GM23338 (cell line): ENCODE measurements around the gene MXRA8. TPM values are rescaled to one million over a fixed set of nuclear protein-coding genes. Genes with fewer than 3 reads are reported as not detected.

Experiments used
- ATAC-seq: fragments of 200-7000 bp; cut with Tn5 transposase; 3 replicates; pipeline ENCODE4 v1.9.1; 2020
- DNase-seq: peaks from one replicate; pipeline ENCODE4 v3.0.0-alpha.2; 2015; ENCODE audit warnings: low spot score
- H2AFZ ChIP-seq: fragments of 200-600 bp; sonication (generic); 2 replicates; pipeline ENCODE4 v1.8.0; 2016; ENCODE audit warnings: antibody characterized with exemption, mild to moderate bottlenecking, moderate library complexity
- H3F3A ChIP-seq: fragments of 200-600 bp; sonication (generic); replicated peaks from 2 replicates; pipeline ENCODE4 v1.8.0; 2017; ENCODE audit warnings: antibody characterized with exemption, mixed run types, low read depth
- H3K27ac ChIP-seq: fragments of 200-600 bp; sonication (generic); 2 replicates; pipeline ENCODE4 v1.6.1; 2016; ENCODE audit warnings: low read depth
- H3K27me3 ChIP-seq: fragments of 200-600 bp; sonication (generic); 2 replicates; pipeline ENCODE4 v1.8.0; 2016; ENCODE audit warnings: mild to moderate bottlenecking, mixed run types, moderate library complexity; ENCODE audit not compliant: insufficient read depth
- H3K36me3 ChIP-seq: fragments of 200-600 bp; sonication (generic); 2 replicates; pipeline ENCODE4 v1.8.0; 2016; ENCODE audit warnings: mild to moderate bottlenecking; ENCODE audit not compliant: insufficient read depth
- H3K4me1 ChIP-seq: fragments of 200-600 bp; sonication (generic); 2 replicates; pipeline ENCODE4 v1.8.0; 2016; ENCODE audit warnings: mild to moderate bottlenecking, moderate library complexity; ENCODE audit not compliant: insufficient read depth
- H3K4me2 ChIP-seq: fragments of 200-600 bp; sonication (generic); 2 replicates; pipeline ENCODE4 v1.7.1; 2017; ENCODE audit warnings: mixed run types
- H3K4me3 ChIP-seq: fragments of 200-600 bp; sonication (generic); 2 replicates; pipeline ENCODE4 v1.6.1; 2016; ENCODE audit warnings: mixed run types
- H3K79me2 ChIP-seq: fragments of 200-600 bp; sonication (generic); replicated peaks from 2 replicates; pipeline ENCODE4 v1.8.0; 2017; ENCODE audit warnings: mild to moderate bottlenecking; ENCODE audit not compliant: insufficient read depth
- H3K9me2 ChIP-seq: fragments of 200-600 bp; sonication (generic); 2 replicates; pipeline ENCODE4 v1.8.0; 2017; ENCODE audit not compliant: insufficient read depth
- H4K20me1 ChIP-seq: fragments of 200-600 bp; sonication (generic); replicated peaks from 2 replicates; pipeline ENCODE4 v1.8.0; 2017; ENCODE audit warnings: mild to moderate bottlenecking; ENCODE audit not compliant: insufficient read depth
- H3K27ac Mint-ChIP-seq: 2 replicates; pipeline ENCODE4 v1.8.0; 2020; ENCODE audit warnings: inconsistent platforms, mild to moderate bottlenecking, moderate library complexity, mixed read lengths
- H3K27me3 Mint-ChIP-seq: 3 replicates; pipeline ENCODE4 v1.8.0; 2022; ENCODE audit warnings: low read depth, mild to moderate bottlenecking, moderate library complexity, mixed read lengths, inconsistent platforms; ENCODE audit not compliant: insufficient read depth, poor library complexity
- H3K36me3 Mint-ChIP-seq: 3 replicates; pipeline ENCODE4 v1.8.0; 2021; ENCODE audit warnings: low read depth, mild to moderate bottlenecking, inconsistent platforms, moderate library complexity, mixed read lengths
- H3K4me1 Mint-ChIP-seq: 3 replicates; pipeline ENCODE4 v1.8.0; 2020; ENCODE audit warnings: mild to moderate bottlenecking, inconsistent platforms, mixed read lengths
- H3K4me3 Mint-ChIP-seq: 3 replicates; pipeline ENCODE4 v1.8.0; 2021; ENCODE audit warnings: moderate library complexity, mild to moderate bottlenecking, inconsistent platforms, mixed read lengths
- H3K9me3 Mint-ChIP-seq: 3 replicates; pipeline ENCODE4 v1.8.0; 2020; ENCODE audit warnings: moderate library complexity, mild to moderate bottlenecking, inconsistent platforms, mixed read lengths
- CTCF ChIP-seq, 2 experiments: fragments of 200-600 bp in 1 of 2; sonication (generic) in 1 of 2; conservative IDR thresholded peaks; 2 replicates each; pipeline versions ENCODE4 v1.5.1 to v1.6.1; 2016 to 2017; ENCODE audit warnings: antibody characterized with exemption in 2 of 2, low read depth in 2 of 2, mild to moderate bottlenecking in 2 of 2, moderate library complexity in 1 of 2
- EZH2 ChIP-seq: fragments of 200-600 bp; sonication (generic); IDR thresholded peaks from one replicate; pipeline ENCODE4 v1.8.0; 2017; ENCODE audit warnings: antibody characterized with exemption, mild to moderate bottlenecking, low read depth; ENCODE audit not compliant: unreplicated experiment
- EZH2phosphoT487 ChIP-seq: fragments of 200-600 bp; sonication (generic); IDR thresholded peaks from one replicate; pipeline ENCODE4 v1.8.1; 2018; ENCODE audit warnings: antibody characterized with exemption; ENCODE audit not compliant: unreplicated experiment
- JUNB ChIP-seq: IDR thresholded peaks from one replicate; pipeline ENCODE4 v1.6.1; 2016; ENCODE audit warnings: antibody characterized with exemption; ENCODE audit not compliant: unreplicated experiment
- NANOG ChIP-seq: IDR thresholded peaks from 2 replicates; pipeline ENCODE4 v1.6.1; 2016; ENCODE audit warnings: antibody characterized with exemption, borderline replicate concordance
- STAT1 ChIP-seq: IDR thresholded peaks from one replicate; pipeline ENCODE4 v1.6.1; 2016; ENCODE audit warnings: antibody characterized with exemption; ENCODE audit not compliant: unreplicated experiment
- ZNF114 ChIP-seq: fragments of 250-450 bp; sonication (Bioruptor Pico); IDR thresholded peaks from 2 replicates; pipeline ENCODE4 v1.5.0; 2020; ENCODE audit warnings: mild to moderate bottlenecking, moderate library complexity
- ZNF462 ChIP-seq: fragments of 250-450 bp; sonication (Bioruptor Pico); IDR thresholded peaks from 2 replicates; pipeline ENCODE4 v1.5.0; 2020; ENCODE audit warnings: mild to moderate bottlenecking, moderate library complexity
- polyA plus RNA-seq: library from polyadenylated mRNA; unstranded; fragments of >200 nt; fragmentation: Nextera tagmentation; extraction: Ambion mirVana; gene quantifications from 2 replicates; pipeline ENCODE4 v1.2.1, GENCODE V29; 2016
- total RNA-seq: library from RNA; depleted of rRNA; stranded (reverse); fragments of >200 nt; shearing (Covaris generic); gene quantifications from 2 replicates; pipeline ENCODE4 v1.2.3, GENCODE V29; 2014
- TF ChIP-seq, protein P1 (sequence below): IDR thresholded peaks from 2 replicates; pipeline ENCODE4 v1.6.1; 2016; ENCODE audit warnings: antibody characterized with exemption

The MXRA8 gene
- total and polyA plus RNA-seq, 2 experiments from 2014 or later: 9.1 to 17.2 TPM

DNA sequence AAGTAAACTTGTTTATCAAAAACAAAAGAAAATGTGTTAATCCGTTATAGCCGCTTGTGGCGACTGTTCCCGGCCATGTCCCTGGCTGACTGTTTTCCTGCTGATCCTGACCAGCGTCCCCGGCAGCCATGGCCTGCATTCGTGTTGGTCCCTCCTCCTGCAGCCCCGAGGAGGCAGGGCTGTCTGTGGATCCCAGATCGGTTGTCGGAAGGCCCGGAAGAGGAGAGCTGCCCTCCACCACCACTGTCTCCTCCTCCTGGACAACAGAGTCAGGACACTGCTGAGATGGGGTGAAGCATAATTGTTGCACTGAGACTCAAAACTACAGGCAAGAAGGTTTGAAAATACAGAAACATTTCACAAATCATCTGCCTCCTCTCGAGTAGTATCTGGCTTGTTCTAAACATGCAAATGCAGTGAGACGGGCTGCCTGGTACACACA is 3.6 kb upstream of the MXRA8 start:
- no peaks in the 10 kb centered on the region; the same call in 2 of the 3 replicates for H3K9me3 Mint-ChIP-seq
- no peaks in the 10 kb centered on the region for H3K27me3 ChIP-seq
- no peaks in the 10 kb centered on the region for H4K20me1 ChIP-seq
- H3K27ac Mint-ChIP-seq: peak overlapping the region; percentile 76
- H3K27me3 Mint-ChIP-seq: peaks cover 16% of the 10 kb centered on the region
- TF ChIP-seq JUNB (no peak), CTCF (conservative IDR thresholded peaks at IDR 0.05; ENCODE audit: low read depth in 2 of 2) (0 out of 4 replicates have a peak, but pooled peaks of 1 of the 2 experiments have one; percentile 8)
- peak overlapping the region; percentile 8; the same call in 1 of the 2 replicates for H3K4me2 ChIP-seq
- peak overlapping the region; percentile 43; the same call in 1 of the 2 replicates for H2AFZ ChIP-seq
- H3K36me3 ChIP-seq: no peaks in the 10 kb centered on the region
- H3K4me3 Mint-ChIP-seq: 0 out of 3 replicates have a peak overlapping the region, but pooled peaks have one; percentile 23
- peaks cover 22% of the 10 kb centered on the region for H3K4me1 ChIP-seq
- no peak overlapping the region for H3K4me3 ChIP-seq
- no peaks in the 10 kb centered on the region for H3K36me3 Mint-ChIP-seq
- H3F3A ChIP-seq: peaks cover 28% of the 10 kb centered on the region; the same call in 1 of the 2 replicates
- H3K27ac ChIP-seq: no peak overlapping the region; the same call in 1 of the 2 replicates
- H3K79me2 ChIP-seq: no peaks in the 10 kb centered on the region
- H3K4me1 Mint-ChIP-seq: peaks cover 31% of the 10 kb centered on the region
- H3K9me2 ChIP-seq: no peaks in the 10 kb centered on the region
- ATAC-seq: peak; percentile 32
- peak; percentile 62 for DNase-seq

- H2AFZ ChIP-seq: peak overlapping the region; percentile 43; the same call in 1 of the 2 replicates
- peak overlapping the region; percentile 8; the same call in 1 of the 2 replicates for H3K4me2 ChIP-seq
- Mint-ChIP-seq H3K27ac (0 out of 2 replicates have a peak overlapping the region, but pooled peaks have one; percentile 76), H3K4me1 (peaks cover 31% of the 10 kb centered on the region), H3K36me3 (no peaks in the 10 kb centered on the region), H3K9me3 (no peaks in the 10 kb centered on the region; the same call in 2 of the 3 replicates), H3K4me3 (no peak overlapping the region; the same call in 2 of the 3 replicates), H3K27me3 (peaks cover 16% of the 10 kb centered on the region)
- H3K9me2 ChIP-seq: no peaks in the 10 kb centered on the region
- no peaks in the 10 kb centered on the region for H3K36me3 ChIP-seq
- no peak overlapping the region for H3K27ac ChIP-seq
- no peaks in the 10 kb centered on the region for H3K79me2 ChIP-seq
- H3K4me1 ChIP-seq: peaks cover 22% of the 10 kb centered on the region
- no peak overlapping the region for H3K4me3 ChIP-seq
- H3F3A ChIP-seq: peaks cover 24% of the 10 kb centered on the region; the same call in 1 of the 2 replicates
- H4K20me1 ChIP-seq: no peaks in the 10 kb centered on the region
- DNase-seq (no peak), ATAC-seq (no peak)
- H3K27me3 ChIP-seq: no peaks in the 10 kb centered on the region
- TF ChIP-seq STAT1 (no peak), EZH2phosphoT487 (no peak), JUNB (no peak), ZNF462 (no peak), EZH2 (no peak), NANOG (no peak), ZNF114 (no peak)
- TF ChIP-seq, protein P1, sequence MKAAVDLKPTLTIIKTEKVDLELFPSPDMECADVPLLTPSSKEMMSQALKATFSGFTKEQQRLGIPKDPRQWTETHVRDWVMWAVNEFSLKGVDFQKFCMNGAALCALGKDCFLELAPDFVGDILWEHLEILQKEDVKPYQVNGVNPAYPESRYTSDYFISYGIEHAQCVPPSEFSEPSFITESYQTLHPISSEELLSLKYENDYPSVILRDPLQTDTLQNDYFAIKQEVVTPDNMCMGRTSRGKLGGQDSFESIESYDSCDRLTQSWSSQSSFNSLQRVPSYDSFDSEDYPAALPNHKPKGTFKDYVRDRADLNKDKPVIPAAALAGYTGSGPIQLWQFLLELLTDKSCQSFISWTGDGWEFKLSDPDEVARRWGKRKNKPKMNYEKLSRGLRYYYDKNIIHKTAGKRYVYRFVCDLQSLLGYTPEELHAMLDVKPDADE: no peak
These were observed 3.1 kb upstream of the MXRA8 start for GRCh38 chr1:1361233-1361981.
